K562 (cell line): ENCODE measurements around the gene USP17L11. TPM values are rescaled to one million over a fixed set of nuclear protein-coding genes. Genes with fewer than 3 reads are reported as not detected.
"Not testable (repeated sequence)": the region's sequence is repeated elsewhere in the genome, so short reads cannot be mapped to it uniquely, and the experiment has no call there.

Experiments used
- ATAC-seq: fragments of 200-7000 bp; cut with Tn5 transposase; 3 replicates; pipeline ENCODE4 v1.9.1; 2020; ENCODE audit warnings: moderate library complexity
- BruUV-seq: library from RNA; stranded (reverse); fragments of 400-500 nt; replicated peaks from 2 replicates; lab custom pipeline; 2021; lab: Mats Ljungman, UMichigan
- CTCF ChIA-PET: fragments of 300-600 bp; formaldehyde crosslinking; extraction: SDS; loops from one replicate; lab custom pipeline; 2021; ENCODE audit warnings: low intra/inter-chr PET ratio; lab: Yijun Ruan, JAX
- POLR2A ChIA-PET: fragments of 300-600, 350-650 bp; sonication (Branson Sonifier 250); formaldehyde crosslinking; extraction: SDS; loops from one replicate; lab custom pipeline; 2021; ENCODE audit warnings: antibody characterized with exemption, inconsistent platforms; lab: Yijun Ruan, JAX
- DNase-seq, 4 experiments: peaks; one replicate each; pipeline versions ENCODE4 v3.0.0 to v3.0.0-alpha.2; 2011 to 2018; ENCODE audit warnings: low spot score in 3 of 4, mixed read lengths in 3 of 4; ENCODE audit errors: extremely low read depth in 1 of 4
- FAIRE-seq: peaks from 2 replicates; lab custom pipeline; 2011; peaks lifted over from hg19 to GRCh38; lab: Jason Lieb, UNC
- H2AFZ ChIP-seq: 2 replicates; pipeline ENCODE4 v1.6.0; 2011; ENCODE audit warnings: low read depth, low read length, control low read depth, inconsistent platforms
- H3K27ac ChIP-seq: fragments of 200-600 bp; 3 replicates; pipeline ENCODE4 v1.8.0; 2011; ENCODE audit warnings: low read depth, mild to moderate bottlenecking, control low read depth, inconsistent platforms, low read length, moderate library complexity, mixed read lengths; ENCODE audit errors: extremely low read depth
- H3K27me3 ChIP-seq, 2 experiments: fragments of 300-600 bp in 1 of 2; 2 replicates in 1 of 2; 3 replicates in 1 of 2; pipeline versions ENCODE4 v1.6.0 to v1.8.0; 2011; ENCODE audit warnings: inconsistent platforms in 2 of 2, low read length in 2 of 2, mild to moderate bottlenecking in 1 of 2, mixed read lengths in 1 of 2, moderate library complexity in 1 of 2; ENCODE audit not compliant: control insufficient read depth in 2 of 2, insufficient read depth in 2 of 2
- H3K36me3 ChIP-seq: fragments of 300-600 bp; 3 replicates; pipeline ENCODE4 v1.8.0; 2011; ENCODE audit warnings: mild to moderate bottlenecking, low read length, inconsistent platforms; ENCODE audit not compliant: control insufficient read depth, insufficient read depth
- H3K4me1 ChIP-seq, 2 experiments: fragments of 200-600 bp in 1 of 2; replicated peaks in 1 of 2; 2 replicates in 1 of 2; 3 replicates in 1 of 2; pipeline versions ENCODE4 v1.5.1 to v1.8.0; 2011; ENCODE audit warnings: inconsistent platforms in 2 of 2, low read length in 2 of 2, mild to moderate bottlenecking in 1 of 2, mixed read lengths in 1 of 2, moderate library complexity in 1 of 2; ENCODE audit not compliant: control insufficient read depth in 2 of 2, insufficient read depth in 2 of 2
- H3K4me2 ChIP-seq: 2 replicates; pipeline ENCODE4 v1.6.1; 2011; ENCODE audit warnings: low read length, control low read depth, inconsistent platforms, mixed read lengths; ENCODE audit not compliant: insufficient read depth
- H3K4me3 ChIP-seq: fragments of 200-600 bp; sonication (generic), shearing (Covaris generic); 2 replicates; pipeline ENCODE4 v1.5.1; 2016; ENCODE audit warnings: control low read depth, inconsistent platforms
- H3K79me2 ChIP-seq: fragments of 200-600 bp; 3 replicates; pipeline ENCODE4 v1.8.0; 2011; ENCODE audit warnings: low read length, inconsistent platforms; ENCODE audit not compliant: control insufficient read depth, insufficient read depth
- H3K9ac ChIP-seq, 2 experiments: 2 replicates each; pipeline versions ENCODE4 v1.6.0 to v1.6.1; 2011; ENCODE audit warnings: low read depth in 2 of 2, low read length in 2 of 2, control low read depth in 1 of 2, inconsistent platforms in 1 of 2, mild to moderate bottlenecking in 1 of 2, mixed read lengths in 1 of 2; ENCODE audit not compliant: insufficient read depth in 1 of 2
- H3K9me1 ChIP-seq: one replicate; pipeline ENCODE4 v1.6.0; 2011; ENCODE audit warnings: inconsistent platforms, mild to moderate bottlenecking, low read length, moderate library complexity; ENCODE audit not compliant: control insufficient read depth, insufficient read depth
- H3K9me3 ChIP-seq: replicated peaks from 2 replicates; pipeline ENCODE4 v1.5.1; 2011; ENCODE audit warnings: low read depth, low read length, inconsistent platforms; ENCODE audit not compliant: control insufficient read depth, insufficient read depth
- H4K20me1 ChIP-seq: replicated peaks from 2 replicates; pipeline ENCODE4 v1.6.1; 2011; ENCODE audit warnings: low read length, inconsistent platforms, mixed read lengths; ENCODE audit not compliant: control insufficient read depth, insufficient read depth
- WGBS: fragments of 100-300 bp; shearing (Covaris generic); methylation state at CpG from one replicate; pipeline ENCODE4 v1.1.6; 2016; ENCODE audit warnings: low coverage, mixed read lengths; ENCODE audit not compliant: insufficient coverage; ENCODE audit errors: missing lambda C conversion rate; 5-methylcytosine and 5-hydroxymethylcytosine counted together
- in situ Hi-C: fragments of 300-500 bp; cut with MboI; formaldehyde crosslinking; loops from 4 replicates; pipeline ENCODE4 v1.15.0; 2018; ENCODE audit warnings: inconsistent platforms, mixed read lengths
- intact Hi-C: fragments of 100-400 bp; cut with micrococcal nuclease; formaldehyde crosslinking; loops from 2 replicates; pipeline ENCODE4 v1.14.2; 2022
- polyA plus RNA-seq, 8 experiments: library from polyadenylated mRNA; depleted of rRNA in 4 of 8; stranded (reverse) in 5 of 8; unstranded in 3 of 8; fragments of >200 nt; fragmentation: Nextera tagmentation in 2 of 8; fragmentation: Illumina TruSeq in 1 of 8; extraction: Ambion mirVana in 2 of 8; extraction: Trizol in 1 of 8; gene quantifications; 2 replicates each; pipeline versions ENCODE4 v1.2.1 to v1.2.3, GENCODE V29; 2011 to 2014; ENCODE audit warnings: inconsistent platforms in 1 of 8, missing spikeins in 1 of 8
- total RNA-seq, 7 experiments: library from RNA; depleted of rRNA in 6 of 7; stranded (reverse); fragments of >200 nt in 6 of 7; fragmentation: Illumina TruSeq in 2 of 7; extraction: Trizol in 2 of 7; gene quantifications; 2 replicates each; pipeline versions ENCODE4 v1.2.1 to v1.2.3, GENCODE V29; 2011 to 2021; ENCODE audit warnings: low replicate concordance in 1 of 7

USP17L11 gene
- total and polyA plus RNA-seq, 9 of the 15 experiments (the other 6 are each of a cell fraction or from before 2014, with no cell fraction given): not detected

- H3K27ac ChIP-seq, ATAC-seq, POLR2A ChIA-PET, DNase-seq, H3K36me3 ChIP-seq, H3K27me3 ChIP-seq, H3K4me3 ChIP-seq, intact Hi-C loops, H3K4me2 ChIP-seq, H3K9ac ChIP-seq, H3K4me1 ChIP-seq, BruUV-seq, H3K79me2 ChIP-seq, H3K9me3 ChIP-seq, FAIRE-seq, CTCF ChIA-PET, H3K9me1 ChIP-seq, H2AFZ ChIP-seq, H4K20me1 ChIP-seq: not testable (repeated sequence)
- in situ Hi-C loops: loop anchor here (25.0 kb wide), 1 partner anchor 275 kb away; no protein-coding TSS in a partner anchor
- no CpG with 5 or more reads among the region's 13 CpGs for WGBS
These were observed 47.4 kb downstream of the USP17L11 start, which contains the start of gene USP17L21 for GRCh38 chr4:9262572-9262971. USP17L21 (plus strand) TSS chr4:9262872; CDS start chr4:9262872, 0 bp downstream.

Other genes starting within 250 kb of the USP17L11 start
Only the 7 nearest of the 20 such genes appear.
- gene USP17L10, start 4.7 kb upstream of the USP17L11 start, total RNA-seq (2014; rRNA removed): not detected in 2 replicates
- gene USP17L10, start 4.7 kb upstream of the USP17L11 start, total RNA-seq (2014; rRNA removed; fragmentation: Illumina TruSeq; extraction: Trizol): not detected in 2 replicates
- gene USP17L10, start 4.7 kb upstream of the USP17L11 start, total RNA-seq (2015; rRNA removed; fragmentation: Illumina TruSeq; extraction: Trizol): not detected in 2 replicates
- not detected in 2 replicates for gene USP17L10, start 4.7 kb upstream of the USP17L11 start, total RNA-seq (2021)
- not detected in 2 replicates for gene USP17L10, start 4.7 kb upstream of the USP17L11 start, polyA plus RNA-seq (2011; rRNA removed)
- not detected in 2 replicates for gene USP17L10, start 4.7 kb upstream of the USP17L11 start, polyA plus RNA-seq (2014; fragmentation: Illumina TruSeq; extraction: Trizol)
- not detected for gene USP17L10, start 4.7 kb upstream of the USP17L11 start, polyA plus RNA-seq (2014; fragmentation: Nextera tagmentation; extraction: Ambion mirVana)
- gene USP17L10, start 4.7 kb upstream of the USP17L11 start, polyA plus RNA-seq (2014; rRNA removed): not detected in 2 replicates
- not detected in 2 replicates for gene USP17L12, start 4.7 kb downstream of the USP17L11 start, total RNA-seq (2014; rRNA removed)
- not detected in 2 replicates for gene USP17L12, start 4.7 kb downstream of the USP17L11 start, total RNA-seq (2014; rRNA removed; fragmentation: Illumina TruSeq; extraction: Trizol)
- gene USP17L12, start 4.7 kb downstream of the USP17L11 start, total RNA-seq (2015; rRNA removed; fragmentation: Illumina TruSeq; extraction: Trizol): not detected in 2 replicates
- not detected in 2 replicates for gene USP17L12, start 4.7 kb downstream of the USP17L11 start, total RNA-seq (2021)
- gene USP17L12, start 4.7 kb downstream of the USP17L11 start, polyA plus RNA-seq (2011; rRNA removed): not detected in 2 replicates
- gene USP17L12, start 4.7 kb downstream of the USP17L11 start, polyA plus RNA-seq (2014; fragmentation: Illumina TruSeq; extraction: Trizol): not detected in 2 replicates
- gene USP17L12, start 4.7 kb downstream of the USP17L11 start, polyA plus RNA-seq (2014; fragmentation: Nextera tagmentation; extraction: Ambion mirVana): not detected
- not detected in 2 replicates for gene USP17L12, start 4.7 kb downstream of the USP17L11 start, polyA plus RNA-seq (2014; rRNA removed)
- gene USP17L13, start 9.5 kb downstream of the USP17L11 start, total RNA-seq (2014; rRNA removed): not detected in 2 replicates
- gene USP17L13, start 9.5 kb downstream of the USP17L11 start, total RNA-seq (2014; rRNA removed; fragmentation: Illumina TruSeq; extraction: Trizol): not detected in 2 replicates
- not detected in 2 replicates for gene USP17L13, start 9.5 kb downstream of the USP17L11 start, total RNA-seq (2015; rRNA removed; fragmentation: Illumina TruSeq; extraction: Trizol)
- not detected in 2 replicates for gene USP17L13, start 9.5 kb downstream of the USP17L11 start, total RNA-seq (2021)
- not detected in 2 replicates for gene USP17L13, start 9.5 kb downstream of the USP17L11 start, polyA plus RNA-seq (2011; rRNA removed)
- not detected in 2 replicates for gene USP17L13, start 9.5 kb downstream of the USP17L11 start, polyA plus RNA-seq (2014; fragmentation: Illumina TruSeq; extraction: Trizol)
- gene USP17L13, start 9.5 kb downstream of the USP17L11 start, polyA plus RNA-seq (2014; fragmentation: Nextera tagmentation; extraction: Ambion mirVana): not detected
- gene USP17L13, start 9.5 kb downstream of the USP17L11 start, polyA plus RNA-seq (2014; rRNA removed): not detected in 2 replicates
- not detected in 2 replicates for gene USP17L15, start 19.0 kb downstream of the USP17L11 start, total RNA-seq (2014; rRNA removed)
- gene USP17L15, start 19.0 kb downstream of the USP17L11 start, total RNA-seq (2014; rRNA removed; fragmentation: Illumina TruSeq; extraction: Trizol): not detected in 2 replicates
- not detected in 2 replicates for gene USP17L15, start 19.0 kb downstream of the USP17L11 start, total RNA-seq (2015; rRNA removed; fragmentation: Illumina TruSeq; extraction: Trizol)
- gene USP17L15, start 19.0 kb downstream of the USP17L11 start, total RNA-seq (2021): not detected in 2 replicates
- gene USP17L15, start 19.0 kb downstream of the USP17L11 start, polyA plus RNA-seq (2011; rRNA removed): not detected in 2 replicates
- gene USP17L15, start 19.0 kb downstream of the USP17L11 start, polyA plus RNA-seq (2014; fragmentation: Illumina TruSeq; extraction: Trizol): not detected in 2 replicates
- not detected for gene USP17L15, start 19.0 kb downstream of the USP17L11 start, polyA plus RNA-seq (2014; fragmentation: Nextera tagmentation; extraction: Ambion mirVana)
- not detected in 2 replicates for gene USP17L15, start 19.0 kb downstream of the USP17L11 start, polyA plus RNA-seq (2014; rRNA removed)
- gene USP17L17, start 28.5 kb downstream of the USP17L11 start, total RNA-seq (2014; rRNA removed): not detected in 2 replicates
- gene USP17L17, start 28.5 kb downstream of the USP17L11 start, total RNA-seq (2014; rRNA removed; fragmentation: Illumina TruSeq; extraction: Trizol): not detected in 2 replicates
- gene USP17L17, start 28.5 kb downstream of the USP17L11 start, total RNA-seq (2015; rRNA removed; fragmentation: Illumina TruSeq; extraction: Trizol): not detected in 2 replicates
- not detected in 2 replicates for gene USP17L17, start 28.5 kb downstream of the USP17L11 start, total RNA-seq (2021)
- gene USP17L17, start 28.5 kb downstream of the USP17L11 start, polyA plus RNA-seq (2011; rRNA removed): not detected in 2 replicates
- not detected in 2 replicates for gene USP17L17, start 28.5 kb downstream of the USP17L11 start, polyA plus RNA-seq (2014; fragmentation: Illumina TruSeq; extraction: Trizol)
- not detected for gene USP17L17, start 28.5 kb downstream of the USP17L11 start, polyA plus RNA-seq (2014; fragmentation: Nextera tagmentation; extraction: Ambion mirVana)
- gene USP17L17, start 28.5 kb downstream of the USP17L11 start, polyA plus RNA-seq (2014; rRNA removed): not detected in 2 replicates
- not detected in 2 replicates for gene USP17L18, start 33.2 kb downstream of the USP17L11 start, total RNA-seq (2014; rRNA removed)
- gene USP17L18, start 33.2 kb downstream of the USP17L11 start, total RNA-seq (2014; rRNA removed; fragmentation: Illumina TruSeq; extraction: Trizol): not detected in 2 replicates
- not detected in 2 replicates for gene USP17L18, start 33.2 kb downstream of the USP17L11 start, total RNA-seq (2015; rRNA removed; fragmentation: Illumina TruSeq; extraction: Trizol)
- not detected in 2 replicates for gene USP17L18, start 33.2 kb downstream of the USP17L11 start, total RNA-seq (2021)
- gene USP17L18, start 33.2 kb downstream of the USP17L11 start, polyA plus RNA-seq (2011; rRNA removed): not detected in 2 replicates
- gene USP17L18, start 33.2 kb downstream of the USP17L11 start, polyA plus RNA-seq (2014; fragmentation: Illumina TruSeq; extraction: Trizol): not detected in 2 replicates
- gene USP17L18, start 33.2 kb downstream of the USP17L11 start, polyA plus RNA-seq (2014; fragmentation: Nextera tagmentation; extraction: Ambion mirVana): not detected
- not detected in 2 replicates for gene USP17L18, start 33.2 kb downstream of the USP17L11 start, polyA plus RNA-seq (2014; rRNA removed)
- not detected in 2 replicates for gene USP17L19, start 38.0 kb downstream of the USP17L11 start, total RNA-seq (2014; rRNA removed)
- gene USP17L19, start 38.0 kb downstream of the USP17L11 start, total RNA-seq (2014; rRNA removed; fragmentation: Illumina TruSeq; extraction: Trizol): not detected in 2 replicates
- not detected in 2 replicates for gene USP17L19, start 38.0 kb downstream of the USP17L11 start, total RNA-seq (2015; rRNA removed; fragmentation: Illumina TruSeq; extraction: Trizol)
- not detected in 2 replicates for gene USP17L19, start 38.0 kb downstream of the USP17L11 start, total RNA-seq (2021)
- gene USP17L19, start 38.0 kb downstream of the USP17L11 start, polyA plus RNA-seq (2011; rRNA removed): not detected in 2 replicates
- not detected in 2 replicates for gene USP17L19, start 38.0 kb downstream of the USP17L11 start, polyA plus RNA-seq (2014; fragmentation: Illumina TruSeq; extraction: Trizol)
- gene USP17L19, start 38.0 kb downstream of the USP17L11 start, polyA plus RNA-seq (2014; fragmentation: Nextera tagmentation; extraction: Ambion mirVana): not detected
- gene USP17L19, start 38.0 kb downstream of the USP17L11 start, polyA plus RNA-seq (2014; rRNA removed): not detected in 2 replicates